Activated CD4-positive, alpha-beta T cell treated with anti-CD3 and anti-CD28 coated beads for 36 hours (primary cell): ENCODE measurements around the gene SLC23A1. TPM values are rescaled to one million over a fixed set of nuclear protein-coding genes. Genes with fewer than 3 reads are reported as not detected.

Experiments
- ATAC-seq: fragments of 200-7000 bp; cut with Tn5 transposase; one replicate; pipeline ENCODE4 v1.10.0; 2021; ENCODE audit warnings: mild to moderate bottlenecking, moderate library complexity
- CTCF ChIA-PET: fragments of 350-600 bp; sonication (Branson Sonifier 250); formaldehyde crosslinking; loops from one replicate; lab custom pipeline; 2021; ENCODE audit warnings: antibody characterized with exemption; lab: Charles Lee
- POLR2A ChIA-PET: fragments of 350-600 bp; sonication (Branson Sonifier 250); formaldehyde crosslinking; loops from one replicate; lab custom pipeline; 2021; ENCODE audit warnings: antibody characterized with exemption, inconsistent platforms; lab: Charles Lee
- DNase-seq: peaks from one replicate; pipeline ENCODE4 v3.0.0-alpha.2; 2020
- H3K27ac Mint-ChIP-seq: one replicate; pipeline ENCODE4 v1.8.0; 2021; ENCODE audit warnings: mixed read lengths
- H3K27me3 Mint-ChIP-seq: one replicate; pipeline ENCODE4 v1.8.0; 2021; ENCODE audit warnings: mixed read lengths
- H3K36me3 Mint-ChIP-seq: one replicate; pipeline ENCODE4 v1.8.0; 2021; ENCODE audit warnings: low read depth, mixed read lengths
- H3K4me1 Mint-ChIP-seq: one replicate; pipeline ENCODE4 v1.8.0; 2021; ENCODE audit warnings: mixed read lengths
- H3K4me3 Mint-ChIP-seq: one replicate; pipeline ENCODE4 v1.8.0; 2021; ENCODE audit warnings: mild to moderate bottlenecking, moderate library complexity, mixed read lengths
- H3K9me3 Mint-ChIP-seq: one replicate; pipeline ENCODE4 v1.8.0; 2021; ENCODE audit warnings: low read depth, mixed read lengths
- intact Hi-C, 2 experiments: fragments of 100-400 bp; cut with DNase I in 1 of 2; cut with micrococcal nuclease in 1 of 2; formaldehyde crosslinking; loops; one replicate each; pipeline versions ENCODE4 v1.14.2 to v1.15.1; 2022 to 2024; cut with DNase I, micrococcal nuclease
- total RNA-seq, 2 experiments: library from RNA; stranded (reverse); gene quantifications; one replicate each; pipeline ENCODE4 v1.2.3, GENCODE V29; 2021

The SLC23A1 gene
- total RNA-seq, 2 experiments from 2014 or later = 0.43 to 0.53 TPM

- intact Hi-C loops = no loop called here
- Mint-ChIP-seq H3K4me1 (peaks cover 28% of the 10 kb centered on the region), H3K36me3 (peaks cover 13% of the 10 kb centered on the region), H3K9me3 (no peaks in the 10 kb centered on the region), H3K27ac (peak overlapping the region; percentile 44), H3K4me3 (no peak overlapping the region), H3K27me3 (no peaks in the 10 kb centered on the region)
- CTCF ChIA-PET = interaction anchor here (0.6 to 1.0 kb wide), 2 partner anchors 9 to 33 kb away, joined by 3 read pairs; no protein-coding TSS in a partner anchor
- ATAC-seq (no peak), DNase-seq (no peak)
- POLR2A ChIA-PET = no interaction called here
These were observed 25.1 kb upstream of the SLC23A1 start for GRCh38 chr5:139408191-139408590.

- no peak for DNase-seq
- intact Hi-C loops = no loop called here
These were observed 24.4 kb upstream of the SLC23A1 start for GRCh38 chr5:139407517-139407916.

GRCh38 chr5:139406963-139407362, 23.9 kb upstream of the SLC23A1 start:
- Mint-ChIP-seq H3K36me3 (peaks cover 6% of the 10 kb centered on the region), H3K27ac (peak overlapping the region; percentile 44), H3K9me3 (no peaks in the 10 kb centered on the region), H3K27me3 (no peaks in the 10 kb centered on the region), H3K4me1 (peaks cover 28% of the 10 kb centered on the region), H3K4me3 (no peak overlapping the region)
- ATAC-seq (no peak), DNase-seq (no peak)
- POLR2A ChIA-PET = no interaction called here
- CTCF ChIA-PET = interaction anchor here (0.6 to 1.6 kb wide), 5 partner anchors 8 to 227 kb away, joined by 3 to 4 read pairs (median 4); no protein-coding TSS in a partner anchor
- intact Hi-C loops = no loop called here

More at GRCh38 chr5:139407517-139407916, 24.4 kb upstream of the SLC23A1 start:
- ATAC-seq = no peak
- peaks cover 8% of the 10 kb centered on the region for H3K36me3 Mint-ChIP-seq
- H3K27me3 Mint-ChIP-seq = no peaks in the 10 kb centered on the region
- H3K27ac Mint-ChIP-seq = peak overlapping the region; percentile 44
- CTCF ChIA-PET = interaction anchor here (0.7 to 1.6 kb wide), 3 partner anchors 8 to 126 kb away, joined by 3 to 4 read pairs (median 4); no protein-coding TSS in a partner anchor
- POLR2A ChIA-PET = no interaction called here
- H3K4me1 Mint-ChIP-seq = peaks cover 28% of the 10 kb centered on the region
- no peaks in the 10 kb centered on the region for H3K9me3 Mint-ChIP-seq
- H3K4me3 Mint-ChIP-seq = no peak overlapping the region

GRCh38 chr5:139404484-139404840, 21.4 kb upstream of the SLC23A1 start:
- ATAC-seq (no peak), DNase-seq (no peak)
- ChIA-PET POLR2A (interaction anchor here (0.7 to 1.0 kb wide), 3 partner anchors 12 to 157 kb away, joined by 3 read pairs; partner anchors contain the start of genes PAIP2 and UBE2D2), CTCF (interaction anchor here (0.9 to 3.7 kb wide), 6 partner anchors 10 to 362 kb away, joined by 3 to 26 read pairs (median 4); partner anchors contain the start of gene MZB1)
- no peaks in the 10 kb centered on the region for H3K27me3 Mint-ChIP-seq
- H3K27ac Mint-ChIP-seq = peak overlapping the region; percentile 99
- intact Hi-C loops = loop anchor here (1.0 to 5.0 kb wide), 12 partner anchors 10 to 940 kb away; partner anchors contain the start of genes UBE2D2 (in 2 of the 2), DNAJC18 (in 1 of the 2), HSPA9 (in 1 of the 2) and MATR3 (in 1 of the 2)
- peaks cover 32% of the 10 kb centered on the region for H3K4me1 Mint-ChIP-seq
- peaks cover 2% of the 10 kb centered on the region for H3K36me3 Mint-ChIP-seq
- H3K9me3 Mint-ChIP-seq = no peaks in the 10 kb centered on the region
- H3K4me3 Mint-ChIP-seq = peak overlapping the region; percentile 79

- Mint-ChIP-seq H3K4me1 (peaks cover 37% of the 10 kb centered on the region), H3K4me3 (peak within 1 kb of the TSS; percentile 79), H3K9me3 (no peaks in the 10 kb centered on the region), H3K36me3 (peaks cover 2% of the 10 kb centered on the region), H3K27me3 (no peaks in the 10 kb centered on the region), H3K27ac (peak within 1 kb of the TSS; percentile 99)
- peak; percentile 93 for ATAC-seq
- intact Hi-C loops = loop anchor here (1.0 to 5.0 kb wide), 15 partner anchors 10 to 940 kb away; partner anchors contain the start of genes UBE2D2 (in 2 of the 2), DNAJC18 (in 1 of the 2), HSPA9 (in 1 of the 2) and MATR3 (in 1 of the 2)
- CTCF ChIA-PET = interaction anchor here (0.6 to 3.7 kb wide), 10 partner anchors 11 to 362 kb away, joined by 3 to 26 read pairs (median 4); partner anchors contain the start of gene MZB1
- peak; percentile 100 for DNase-seq
- POLR2A ChIA-PET = interaction anchor here (0.5 to 1.0 kb wide), 7 partner anchors 10 to 991 kb away, joined by 3 to 4 read pairs (median 3); partner anchors contain the start of genes PAIP2 and UBE2D2
These were observed 20.8 kb upstream of the SLC23A1 start, which contains the start of gene SPATA24 for GRCh38 chr5:139403787-139404483. Gene SPATA24 (minus strand): TSS chr5:139404089. CDS start chr5:139404060, 29 bp downstream.

GRCh38 chr5:139403418-139403786, 20.3 kb upstream of the SLC23A1 start:
- ATAC-seq = no peak
- H3K9me3 Mint-ChIP-seq = no peaks in the 10 kb centered on the region
- H3K4me3 Mint-ChIP-seq = peak overlapping the region; percentile 79
- ChIA-PET POLR2A (interaction anchor here (0.5 to 1.0 kb wide), 5 partner anchors 10 to 990 kb away, joined by 3 to 4 read pairs (median 3); partner anchors contain the start of gene PAIP2), CTCF (interaction anchor here (0.6 to 3.7 kb wide), 10 partner anchors 11 to 363 kb away, joined by 3 to 26 read pairs (median 4); partner anchors contain the start of genes MZB1 and PAIP2)
- intact Hi-C loops = loop anchor here (1.0 to 5.0 kb wide), 5 partner anchors 44 to 205 kb away; partner anchors contain the start of genes MATR3 (in 1 of the 2), SIL1 (in 1 of the 2) and STING1 (in 1 of the 2)
- H3K27me3 Mint-ChIP-seq = no peaks in the 10 kb centered on the region
- no peak for DNase-seq
- peaks cover 2% of the 10 kb centered on the region for H3K36me3 Mint-ChIP-seq
- H3K27ac Mint-ChIP-seq = peak overlapping the region; percentile 99
- peaks cover 37% of the 10 kb centered on the region for H3K4me1 Mint-ChIP-seq

- H3K27me3 Mint-ChIP-seq = no peaks in the 10 kb centered on the region
- H3K27ac Mint-ChIP-seq = peak overlapping the region; percentile 99
- POLR2A ChIA-PET = no interaction called here
- peaks cover 2% of the 10 kb centered on the region for H3K36me3 Mint-ChIP-seq
- H3K4me1 Mint-ChIP-seq = peaks cover 37% of the 10 kb centered on the region
- DNase-seq (peak; percentile 47), ATAC-seq (no peak)
- CTCF ChIA-PET = interaction anchor here (0.7 to 3.7 kb wide), 8 partner anchors 11 to 151 kb away, joined by 3 to 26 read pairs (median 6); partner anchors contain the start of genes MZB1 and PAIP2
- no peaks in the 10 kb centered on the region for H3K9me3 Mint-ChIP-seq
- peak overlapping the region; percentile 79 for H3K4me3 Mint-ChIP-seq
- intact Hi-C loops = loop anchor here (1.0 to 5.0 kb wide), 5 partner anchors 45 to 204 kb away; partner anchors contain the start of genes MATR3 (in 1 of the 2), SIL1 (in 1 of the 2) and STING1 (in 1 of the 2)
These were observed 19.6 kb upstream of the SLC23A1 start for GRCh38 chr5:139402561-139403158.

GRCh38 chr5:139401546-139401945, 18.4 kb upstream of the SLC23A1 start:
- no peak overlapping the region for H3K4me3 Mint-ChIP-seq
- H3K27ac Mint-ChIP-seq = no peak overlapping the region
- H3K4me1 Mint-ChIP-seq = peaks cover 36% of the 10 kb centered on the region
- H3K9me3 Mint-ChIP-seq = no peaks in the 10 kb centered on the region
- no peaks in the 10 kb centered on the region for H3K27me3 Mint-ChIP-seq
- ATAC-seq (no peak), DNase-seq (no peak)
- intact Hi-C loops = loop anchor here in 1 of 2 experiments (5.0 kb wide), 2 partner anchors 46 to 109 kb away; partner anchors contain the start of gene MATR3
- peaks cover 3% of the 10 kb centered on the region for H3K36me3 Mint-ChIP-seq
- CTCF ChIA-PET = interaction anchor here (0.5 to 3.7 kb wide), 4 partner anchors 10 to 1154 kb away, joined by 3 to 26 read pairs (median 9); partner anchors contain the start of gene MZB1
- POLR2A ChIA-PET = no interaction called here

GRCh38 chr5:139399501-139400121, 16.5 kb upstream of the SLC23A1 start:
- ATAC-seq = no peak
- Mint-ChIP-seq H3K36me3 (peaks cover 9% of the 10 kb centered on the region), H3K4me1 (peaks cover 32% of the 10 kb centered on the region), H3K27me3 (no peaks in the 10 kb centered on the region), H3K4me3 (no peak overlapping the region), H3K27ac (peak overlapping the region; percentile 5), H3K9me3 (no peaks in the 10 kb centered on the region)
- intact Hi-C loops = loop anchor here (5.0 to 10.0 kb wide), 4 partner anchors 48 to 745 kb away; partner anchors contain the start of genes MATR3 (in 1 of the 2) and SIL1 (in 1 of the 2)
- ChIA-PET CTCF (interaction anchor here (0.6 to 0.7 kb wide), 3 partner anchors 8 to 107 kb away, joined by 3 read pairs; no protein-coding TSS in a partner anchor), POLR2A (no interaction called here)
- no peak for DNase-seq

GRCh38 chr5:139397921-139398320, 14.8 kb upstream of the SLC23A1 start:
- CTCF ChIA-PET = interaction anchor here (0.7 to 0.8 kb wide), 2 partner anchors 86 to 746 kb away, joined by 3 read pairs; no protein-coding TSS in a partner anchor
- ATAC-seq = no peak
- no peak overlapping the region for H3K27ac Mint-ChIP-seq

More at GRCh38 chr5:139397921-139398320, 14.8 kb upstream of the SLC23A1 start:
- no peaks in the 10 kb centered on the region for H3K27me3 Mint-ChIP-seq
- POLR2A ChIA-PET = no interaction called here
- no peak overlapping the region for H3K4me3 Mint-ChIP-seq
- H3K4me1 Mint-ChIP-seq = peaks cover 22% of the 10 kb centered on the region
- no peaks in the 10 kb centered on the region for H3K9me3 Mint-ChIP-seq
- intact Hi-C loops = loop anchor here (10.0 kb wide), 2 partner anchors 203 to 743 kb away; partner anchors contain the start of gene SIL1 (in 1 of the 2)
- no peak for DNase-seq
- H3K36me3 Mint-ChIP-seq = peaks cover 9% of the 10 kb centered on the region
